H54 (cell line): ENCODE measurements around the gene C9orf40.

Source experiments
- DNase-seq: peaks from one replicate; pipeline ENCODE4 v3.0.0; 2011; ENCODE audit warnings: low spot score, mixed read lengths; ENCODE audit not compliant: insufficient read length
- FAIRE-seq: peaks from 3 replicates; lab custom pipeline; 2011; peaks lifted over from hg19 to GRCh38; lab: Jason Lieb, UNC
- POLR2A ChIP-seq: IDR thresholded peaks from 2 replicates; pipeline ENCODE4 v1.6.1; 2011; ENCODE audit warnings: low read depth, mild to moderate bottlenecking, low read length

The C9orf40 gene

GRCh38 chr9:74907085-74907484, 45.6 kb downstream of the C9orf40 start:
- FAIRE-seq (no peak), DNase-seq (no peak)
- no peak for TF ChIP-seq POLR2A

GRCh38 chr9:74901001-74901400, 51.7 kb downstream of the C9orf40 start:
- TF ChIP-seq POLR2A, result no peak
- FAIRE-seq, result no peak
- DNase-seq, result no peak
